Naive B cell (primary cell): ENCODE results near the gene TOM1. TPM values are rescaled to one million over a fixed set of nuclear protein-coding genes. Genes with fewer than 3 reads are reported as not detected.

ENCODE experiments used
- ATAC-seq, 2 donors: fragments of 150-1000 bp; cut with Tn5 transposase; 2 replicates each; pipeline ENCODE4 v1.10.0; 2021; ENCODE audit warnings: low read depth in 2 of 2, mild to moderate bottlenecking in 2 of 2, moderate library complexity in 2 of 2
- DNase-seq: peaks from one replicate; pipeline ENCODE4 v3.0.0; 2022
- H3K27ac Mint-ChIP-seq, 6 donors: one replicate each; pipeline ENCODE4 v1.8.0; 2020 to 2022; ENCODE audit warnings: mild to moderate bottlenecking in 6 of 6, mixed read lengths in 6 of 6, moderate library complexity in 5 of 6, inconsistent platforms in 2 of 6
- H3K27me3 Mint-ChIP-seq, 3 donors: one replicate each; pipeline ENCODE4 v1.8.0; 2021 to 2022; ENCODE audit warnings: mixed read lengths in 3 of 3, mild to moderate bottlenecking in 1 of 3
- H3K36me3 Mint-ChIP-seq, 2 donors: one replicate each; pipeline ENCODE4 v1.8.0; 2020 to 2022; ENCODE audit warnings: mixed read lengths in 2 of 2, inconsistent platforms in 1 of 2, mild to moderate bottlenecking in 1 of 2
- H3K4me1 Mint-ChIP-seq, 3 donors: one replicate each; pipeline ENCODE4 v1.8.0; 2020 to 2022; ENCODE audit warnings: mixed read lengths in 3 of 3, inconsistent platforms in 1 of 3, mild to moderate bottlenecking in 1 of 3, moderate library complexity in 1 of 3
- H3K4me3 Mint-ChIP-seq, 8 donors: one replicate each; pipeline ENCODE4 v1.8.0; 2020 to 2022; ENCODE audit warnings: mild to moderate bottlenecking in 8 of 8, mixed read lengths in 8 of 8, moderate library complexity in 8 of 8, inconsistent platforms in 2 of 8
- H3K9me3 Mint-ChIP-seq, 7 donors: one replicate each; pipeline ENCODE4 v1.8.0; 2020 to 2022; ENCODE audit warnings: mixed read lengths in 7 of 7, mild to moderate bottlenecking in 5 of 7, inconsistent platforms in 2 of 7, moderate library complexity in 1 of 7
- polyA plus RNA-seq, 6 donors: library from polyadenylated mRNA; unstranded; fragments of 300-500 nt; fragmentation: Illumina TruSeq; gene quantifications; one replicate each; pipeline ENCODE4 v1.2.3, GENCODE V29; 2021; ENCODE audit warnings: low read depth in 6 of 6

Gene TOM1
- polyA plus RNA-seq, 6 donors from 2014 or later: 15.4 to 24.9 (median 18.8) TPM

DNA sequence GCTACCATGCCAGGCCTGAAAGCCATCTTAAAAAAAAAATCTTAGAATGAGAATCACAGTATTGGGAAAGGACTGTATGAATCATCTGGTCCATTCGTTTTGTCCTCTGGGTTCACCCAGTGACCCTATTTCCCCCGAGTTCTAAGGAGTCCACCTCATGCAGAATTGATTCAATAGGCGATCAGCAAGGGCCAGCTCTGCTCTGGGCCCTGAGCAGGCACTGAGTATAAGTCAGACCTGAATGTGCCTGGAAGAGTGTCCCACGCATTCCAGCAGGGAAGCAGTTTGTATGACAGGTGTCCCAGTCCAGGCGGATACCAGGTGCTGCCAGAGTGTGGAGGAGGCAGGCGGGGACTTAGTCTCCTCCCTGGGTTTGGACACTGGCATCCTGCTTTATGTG is 80.3 kb downstream of the TOM1 start:
- Mint-ChIP-seq H3K4me1 (peaks cover 27 to 55% (median 39%) of the 10 kb centered on the region in 3 donors), H3K36me3 (no peaks in the 10 kb centered on the region), H3K9me3 (no peaks in the 10 kb centered on the region), H3K4me3 (peak overlapping the region; percentile 16 to 91 (median 68)), H3K27me3 (peaks cover 0 to 28% (median 0%) of the 10 kb centered on the region in 3 donors), H3K27ac (peak overlapping the region in 3 of 6 donors; percentile 26 to 81 (median 28))
- DNase-seq (no peak), ATAC-seq (no peak)

DNA sequence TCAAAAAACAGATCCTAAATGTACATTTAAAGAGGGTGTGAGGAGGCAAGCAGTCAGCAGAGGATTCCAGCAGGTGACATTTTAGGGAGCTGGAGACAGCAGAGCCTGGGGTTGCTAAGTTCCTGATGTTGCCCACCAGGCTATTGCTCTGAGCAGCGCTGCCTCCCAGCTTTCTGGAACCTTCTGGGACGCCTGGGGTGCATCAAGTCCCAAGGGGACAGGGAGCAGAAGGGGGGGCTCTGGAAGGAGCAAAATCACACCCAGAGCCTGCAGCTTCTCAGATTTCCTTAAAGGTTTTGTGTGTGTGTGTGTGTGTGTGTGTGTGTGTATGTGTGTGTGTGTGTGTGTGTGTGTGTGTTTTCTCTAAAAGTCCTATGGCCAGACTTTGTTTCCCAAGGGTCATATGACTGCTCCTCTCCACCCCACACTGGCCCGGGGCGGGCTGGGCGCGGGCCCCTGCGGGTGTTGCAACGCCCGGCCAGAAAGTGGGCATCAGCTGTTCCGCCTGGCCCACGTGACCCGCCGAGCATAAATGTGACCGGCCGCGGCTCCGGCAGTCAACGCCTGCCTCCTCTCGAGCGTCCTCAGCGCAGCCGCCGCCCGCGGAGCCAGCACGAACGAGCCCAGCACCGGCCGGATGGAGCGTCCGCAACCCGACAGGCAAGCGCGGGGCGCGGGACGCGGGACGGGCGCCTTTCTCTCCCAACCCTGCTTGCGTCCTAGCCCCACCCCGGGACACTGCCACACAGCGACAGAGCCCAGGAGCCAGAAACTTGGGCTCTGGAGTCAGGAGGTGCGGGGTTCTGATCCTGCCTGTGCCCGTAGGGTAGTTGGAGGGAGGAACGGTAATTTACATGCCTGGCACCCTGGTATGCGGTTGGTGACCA is 81.1 kb downstream of the TOM1 start, which contains the start of gene HMOX1:
Gene HMOX1, plus strand, starts transcription at position 560 of the 887 bp plus-strand sequence. Its CDS starts 78 bp downstream, at position 638.
- Mint-ChIP-seq H3K4me1 (peaks cover 27 to 48% (median 39%) of the 10 kb centered on the region in 3 donors), H3K27ac (peak within 1 kb of the TSS; percentile 44 to 81 (median 66)), H3K27me3 (peaks cover 0 to 31% (median 0%) of the 10 kb centered on the region in 3 donors), H3K36me3 (no peaks in the 10 kb centered on the region), H3K9me3 (no peaks in the 10 kb centered on the region), H3K4me3 (peak within 1 kb of the TSS; percentile 64 to 91 (median 74))
- ATAC-seq (peak; percentile 70 to 75), DNase-seq (peak; percentile 58)

DNA sequence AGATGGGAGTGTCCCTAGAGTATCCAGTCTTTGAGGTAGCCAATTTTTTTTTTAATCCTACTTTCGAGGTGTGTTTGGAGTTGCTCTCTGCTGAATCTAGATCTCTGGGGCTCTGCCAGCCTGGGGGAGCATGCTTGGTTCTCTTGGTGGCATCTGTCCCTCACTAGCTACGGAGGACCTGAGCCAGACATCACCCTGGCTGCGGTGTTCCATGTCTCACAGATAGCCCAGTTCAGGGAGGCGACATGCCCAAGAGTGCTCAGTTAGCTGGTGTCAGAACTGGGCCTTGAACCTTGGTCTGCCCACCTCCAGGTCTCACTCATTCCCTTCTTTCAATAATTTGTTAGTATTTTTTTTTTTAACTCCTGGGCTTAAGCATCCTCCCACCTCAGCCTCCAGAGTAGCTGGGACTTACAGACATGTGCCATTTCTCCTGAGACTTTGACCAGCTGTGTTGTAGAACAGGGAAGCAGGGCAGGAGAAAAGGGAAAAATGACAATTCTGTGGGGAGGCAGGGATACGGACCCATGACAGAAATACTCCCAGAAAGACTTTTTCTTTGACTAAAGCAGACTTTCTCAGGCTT is 81.8 kb downstream of the TOM1 start:
- Mint-ChIP-seq H3K27ac (peak overlapping the region in 4 of 6 donors; percentile 44 to 67 (median 50)), H3K4me3 (peak overlapping the region; percentile 64 to 91 (median 74)), H3K4me1 (peaks cover 27 to 43% (median 38%) of the 10 kb centered on the region in 3 donors), H3K36me3 (no peaks in the 10 kb centered on the region), H3K9me3 (no peaks in the 10 kb centered on the region), H3K27me3 (peaks cover 0 to 31% (median 0%) of the 10 kb centered on the region in 3 donors)
- no peak for DNase-seq
- ATAC-seq: no peak

- Mint-ChIP-seq H3K27ac (no peak overlapping the region), H3K36me3 (no peaks in the 10 kb centered on the region), H3K4me1 (peaks cover 12 to 25% (median 18%) of the 10 kb centered on the region in 3 donors), H3K27me3 (peaks cover 0 to 36% (median 0%) of the 10 kb centered on the region in 3 donors), H3K9me3 (no peaks in the 10 kb centered on the region), H3K4me3 (no peak overlapping the region)
- ATAC-seq (no peak), DNase-seq (no peak)
Observed at GRCh38 chr22:35383679-35384071, 84.0 kb downstream of the TOM1 start.

- H3K4me3 Mint-ChIP-seq: peak overlapping the region in 1 of 8 donors; percentile 47
- ATAC-seq (no peak), DNase-seq (no peak)
- H3K4me1 Mint-ChIP-seq: peaks cover 12 to 23% (median 23%) of the 10 kb centered on the region in 3 donors
- no peak overlapping the region for H3K27ac Mint-ChIP-seq
- no peaks in the 10 kb centered on the region for H3K36me3 Mint-ChIP-seq
- H3K9me3 Mint-ChIP-seq: no peaks in the 10 kb centered on the region
- H3K27me3 Mint-ChIP-seq: peaks cover 0 to 36% (median 0%) of the 10 kb centered on the region in 3 donors
Observed at GRCh38 chr22:35384527-35384926, 84.8 kb downstream of the TOM1 start.

DNA sequence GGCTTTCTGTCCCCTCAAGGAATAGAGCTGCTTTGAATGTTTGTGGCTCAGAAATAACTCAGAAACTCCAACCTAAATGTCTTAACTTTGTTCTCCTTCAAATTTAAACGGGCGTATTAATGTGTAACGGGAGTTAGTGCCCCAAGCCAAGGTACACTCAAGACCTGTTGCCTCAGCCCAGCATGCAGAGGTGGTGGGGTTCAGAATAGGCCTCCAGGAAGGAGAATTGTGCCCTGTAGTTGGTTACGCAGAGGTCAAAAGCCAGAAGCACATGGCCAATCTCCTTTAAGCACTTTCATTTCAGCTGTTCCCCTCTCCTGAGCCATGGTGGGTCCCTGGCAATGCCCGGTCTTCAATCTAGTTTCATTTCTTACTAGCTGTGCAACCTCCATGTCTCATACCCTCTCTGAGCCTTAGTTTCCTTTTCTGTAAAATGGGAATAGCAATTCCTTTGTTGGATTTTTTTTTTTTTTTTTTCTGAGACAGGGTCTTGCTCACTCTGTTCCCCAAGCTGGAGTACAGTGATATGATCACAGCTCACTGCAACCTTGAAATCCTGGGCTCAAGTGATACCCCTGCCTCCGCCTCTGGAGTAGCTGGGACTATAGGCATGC is 85.4 kb downstream of the TOM1 start:
- no peaks in the 10 kb centered on the region for H3K9me3 Mint-ChIP-seq
- H3K27me3 Mint-ChIP-seq: peaks cover 0 to 36% (median 0%) of the 10 kb centered on the region in 3 donors
- no peak for ATAC-seq
- no peaks in the 10 kb centered on the region for H3K36me3 Mint-ChIP-seq
- DNase-seq: no peak
- H3K4me3 Mint-ChIP-seq: peak overlapping the region in 1 of 8 donors; percentile 47
- peaks cover 11 to 28% (median 22%) of the 10 kb centered on the region in 3 donors for H3K4me1 Mint-ChIP-seq
- no peak overlapping the region for H3K27ac Mint-ChIP-seq

GRCh38 chr22:35386670-35387288 is 87.1 kb downstream of the TOM1 start:
- Mint-ChIP-seq H3K27ac (no peak overlapping the region), H3K4me1 (peaks cover 0 to 15% (median 12%) of the 10 kb centered on the region in 3 donors), H3K4me3 (no peak overlapping the region), H3K9me3 (no peaks in the 10 kb centered on the region), H3K27me3 (peaks cover 0 to 29% (median 0%) of the 10 kb centered on the region in 3 donors), H3K36me3 (no peaks in the 10 kb centered on the region)
- no peak for ATAC-seq
- no peak for DNase-seq

GRCh38 chr22:35390933-35391332 is 91.2 kb downstream of the TOM1 start:
- Mint-ChIP-seq H3K36me3 (no peaks in the 10 kb centered on the region), H3K4me3 (peak overlapping the region in 1 of 8 donors; percentile 29), H3K27me3 (peaks cover 0 to 5% (median 0%) of the 10 kb centered on the region in 3 donors), H3K9me3 (no peaks in the 10 kb centered on the region), H3K4me1 (peaks cover 3 to 25% (median 20%) of the 10 kb centered on the region in 3 donors), H3K27ac (no peak overlapping the region)
- ATAC-seq (no peak), DNase-seq (no peak)

GRCh38 chr22:35392357-35392756 is 92.7 kb downstream of the TOM1 start:
- DNase-seq (no peak), ATAC-seq (peak; percentile 60 to 65)
- Mint-ChIP-seq H3K4me1 (peaks cover 7 to 37% (median 30%) of the 10 kb centered on the region in 3 donors), H3K27ac (peak overlapping the region in 3 of 6 donors; percentile 26 to 57 (median 28)), H3K4me3 (no peak overlapping the region), H3K27me3 (no peaks in the 10 kb centered on the region), H3K36me3 (no peaks in the 10 kb centered on the region), H3K9me3 (no peaks in the 10 kb centered on the region)

DNA sequence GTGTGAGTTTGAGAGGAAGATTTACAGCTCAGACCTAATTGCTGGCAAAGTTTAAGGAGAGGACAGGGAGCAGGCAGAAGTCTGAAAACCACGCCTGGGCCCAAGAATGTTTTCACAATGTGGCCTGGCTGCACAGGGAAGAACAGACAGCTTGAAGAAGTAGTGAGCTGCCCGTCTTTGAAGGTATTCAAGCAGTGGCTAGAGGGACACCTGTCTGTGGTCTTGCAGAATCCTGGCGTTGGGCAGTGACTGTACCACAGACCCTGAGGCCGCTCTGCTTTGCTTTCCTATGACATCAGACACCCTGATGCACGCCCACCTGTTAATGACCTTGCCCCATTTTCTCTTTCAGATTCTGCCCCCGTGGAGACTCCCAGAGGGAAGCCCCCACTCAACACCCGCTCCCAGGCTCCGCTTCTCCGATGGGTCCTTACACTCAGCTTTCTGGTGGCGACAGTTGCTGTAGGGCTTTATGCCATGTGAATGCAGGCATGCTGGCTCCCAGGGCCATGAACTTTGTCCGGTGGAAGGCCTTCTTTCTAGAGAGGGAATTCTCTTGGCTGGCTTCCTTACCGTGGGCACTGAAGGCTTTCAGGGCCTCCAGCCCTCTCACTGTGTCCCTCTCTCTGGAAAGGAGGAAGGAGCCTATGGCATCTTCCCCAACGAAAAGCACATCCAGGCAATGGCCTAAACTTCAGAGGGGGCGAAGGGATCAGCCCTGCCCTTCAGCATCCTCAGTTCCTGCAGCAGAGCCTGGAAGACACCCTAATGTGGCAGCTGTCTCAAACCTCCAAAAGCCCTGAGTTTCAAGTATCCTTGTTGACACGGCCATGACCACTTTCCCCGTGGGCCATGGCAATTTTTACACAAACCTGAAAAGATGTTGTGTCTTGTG is 93.7 kb downstream of the TOM1 start:
- H3K36me3 Mint-ChIP-seq: no peaks in the 10 kb centered on the region
- H3K4me3 Mint-ChIP-seq: peak overlapping the region in 1 of 8 donors; percentile 28
- H3K27me3 Mint-ChIP-seq: no peaks in the 10 kb centered on the region
- ATAC-seq (no peak), DNase-seq (no peak)
- peaks cover 7 to 42% (median 31%) of the 10 kb centered on the region in 3 donors for H3K4me1 Mint-ChIP-seq
- no peaks in the 10 kb centered on the region for H3K9me3 Mint-ChIP-seq
- H3K27ac Mint-ChIP-seq: peak overlapping the region in 2 of 6 donors; percentile 44 to 72

GRCh38 chr22:35394011-35394312 is 94.3 kb downstream of the TOM1 start:
- H3K27ac Mint-ChIP-seq: peak overlapping the region in 3 of 6 donors; percentile 69 to 87 (median 72)
- H3K4me3 Mint-ChIP-seq: no peak overlapping the region

More at GRCh38 chr22:35394011-35394312, 94.3 kb downstream of the TOM1 start:
- peaks cover 7 to 42% (median 31%) of the 10 kb centered on the region in 3 donors for H3K4me1 Mint-ChIP-seq
- no peaks in the 10 kb centered on the region for H3K27me3 Mint-ChIP-seq
- no peaks in the 10 kb centered on the region for H3K36me3 Mint-ChIP-seq
- DNase-seq: no peak
- H3K9me3 Mint-ChIP-seq: no peaks in the 10 kb centered on the region
- ATAC-seq: no peak
